Measurements from ENCODE around the gene SLC6A11. TPM values are rescaled to one million over a fixed set of nuclear protein-coding genes. Genes with fewer than 3 reads are reported as not detected.

SLC6A11 gene
- total and polyA plus RNA-seq, 2 donors (not counting 3 experiments of a cell fraction or from before 2014, with no cell fraction given), result not detected

- ChIA-PET POLR2A (no interaction called here), CTCF (interaction anchor here (1.0 to 2.3 kb wide), 10 partner anchors 9 to 352 kb away, joined by 3 to 8 read pairs (median 6); partner anchors contain the start of gene SLC6A1)
- Histone ChIP-seq H3K79me2 (ENCODE audit: control insufficient read depth, insufficient read depth, low read length) (no peaks in the 10 kb centered on the region), H3K4me3 (replicated peaks in 1 of 3; ENCODE audit: insufficient read depth in 1 of 3, low read depth in 1 of 3, low read length in 3 of 3) (no peak overlapping the region), H3K9me3 (replicated peaks; ENCODE audit: control insufficient read depth, insufficient read depth, low read length) (no peaks in the 10 kb centered on the region), H3K27ac (ENCODE audit: insufficient read depth, low read depth, low read length) (no peak overlapping the region), H3K4me2 (ENCODE audit: insufficient read depth, low read length) (peak overlapping the region; percentile 57), H3K9ac (replicated peaks; ENCODE audit: extremely low read depth, insufficient read depth, low read length) (no peak overlapping the region), H3K27me3 (ENCODE audit: control insufficient read depth in 2 of 2, insufficient read depth in 2 of 2, low read length in 2 of 2) (peaks cover 4 to 15% of the 10 kb centered on the region in 2 experiments), H3K36me3 (ENCODE audit: control insufficient read depth in 2 of 2, extremely low read depth in 1 of 2, insufficient read depth in 2 of 2, low read length in 2 of 2) (no peaks in the 10 kb centered on the region), H3K4me1 (ENCODE audit: control insufficient read depth, extremely low read depth, insufficient read depth, low read length) (peaks cover 3% of the 10 kb centered on the region), H3K9me1 (replicated peaks; ENCODE audit: control insufficient read depth, extremely low read depth, insufficient read depth, low read length) (no peaks in the 10 kb centered on the region), H4K20me1 (replicated peaks; ENCODE audit: control insufficient read depth, extremely low read depth, insufficient read depth, low read length) (no peaks in the 10 kb centered on the region), H2AFZ (ENCODE audit: low read depth, low read length) (no peak overlapping the region)
- no peak for TF ChIP-seq MYC (IDR thresholded peaks at IDR 0.05; ENCODE audit: low read depth, low read length)
- TF ChIP-seq POLR2A (IDR thresholded peaks at IDR 0.05; ENCODE audit: low read depth, low read length), result no peak
- TF ChIP-seq GATA2 (IDR thresholded peaks at IDR 0.05; ENCODE audit: insufficient read depth, insufficient read length, low read depth, low read length), result no peak
- TF ChIP-seq CTCF (IDR thresholded peaks at IDR 0.05; ENCODE audit: extremely low read depth in 1 of 2, insufficient read depth in 1 of 2, low read depth in 1 of 2, low read length in 2 of 2), result peak; percentile 69 to 74
- no peak for TF ChIP-seq EZH2 (IDR thresholded peaks at IDR 0.05; ENCODE audit: borderline replicate concordance, low read depth, low read length, severe bottlenecking)
- TF ChIP-seq FOS (IDR thresholded peaks at IDR 0.05; ENCODE audit: borderline replicate concordance, insufficient read depth, low read length), result no peak
- dilution Hi-C loops (cut with MboI; ENCODE audit: extremely low pct_ligation_motif_present, low sequenced_read_pairs), result no loop called here
- intact Hi-C loops (cut with micrococcal nuclease), result loop anchor here (1.0 kb wide), 3 partner anchors 38 to 225 kb away; no protein-coding TSS in a partner anchor
- no TSS peak for BruUV-seq (replicated peaks)
- peak; percentile 89 for FAIRE-seq
- DNase-seq (ENCODE audit: low read depth, low spot score), result peak; percentile 53
These were observed 167.3 kb downstream of the SLC6A11 start for GRCh38 chr3:10983219-10983916.
